ENCODE data around the gene ATP5F1B. TPM values are rescaled to one million over a fixed set of nuclear protein-coding genes. Genes with fewer than 3 reads are reported as not detected.

Gene ATP5F1B
- total RNA-seq, 1 donor from 2014 or later: 771 TPM

- intact Hi-C loops (cut with micrococcal nuclease): loop anchor here (1.0 to 10.0 kb wide), 8 partner anchors 10 to 609 kb away; partner anchors contain the start of genes IL23A, NAB2, NACA and PAN2
- H3K4me3 Mint-ChIP-seq: peak overlapping the region; percentile 99
- peak; percentile 92 for DNase-seq
- peak overlapping the region; percentile 93 for H3K27ac Mint-ChIP-seq
- peaks cover 66% of the 10 kb centered on the region for H3K4me1 Mint-ChIP-seq
- H3K9me3 Mint-ChIP-seq: no peaks in the 10 kb centered on the region
- H3K27me3 Mint-ChIP-seq: no peaks in the 10 kb centered on the region
- peaks cover 35% of the 10 kb centered on the region for H3K36me3 Mint-ChIP-seq (ENCODE audit: low read depth)
Measured at GRCh38 chr12:56635806-56636674, 9.7 kb downstream of the ATP5F1B start.

- Mint-ChIP-seq H3K36me3 (ENCODE audit: low read depth) (peaks cover 35% of the 10 kb centered on the region), H3K4me3 (peak overlapping the region; percentile 99), H3K27ac (peak overlapping the region; percentile 93), H3K27me3 (no peaks in the 10 kb centered on the region), H3K9me3 (no peaks in the 10 kb centered on the region), H3K4me1 (peaks cover 70% of the 10 kb centered on the region)
- peak; percentile 92 for DNase-seq
- intact Hi-C loops (cut with micrococcal nuclease): loop anchor here (5.0 to 10.0 kb wide), 5 partner anchors 300 to 610 kb away; partner anchors contain the start of genes IL23A, NAB2, PAN2 and RPL41
Measured at GRCh38 chr12:56634837-56635791, 10.7 kb downstream of the ATP5F1B start.

- Mint-ChIP-seq H3K9me3 (no peaks in the 10 kb centered on the region), H3K4me1 (peaks cover 70% of the 10 kb centered on the region), H3K36me3 (ENCODE audit: low read depth) (peaks cover 30% of the 10 kb centered on the region), H3K4me3 (peak overlapping the region; percentile 99), H3K27ac (peak overlapping the region; percentile 88), H3K27me3 (no peaks in the 10 kb centered on the region)
- DNase-seq: peak; percentile 76
- intact Hi-C loops (cut with micrococcal nuclease): loop anchor here (10.0 kb wide), 3 partner anchors 300 to 610 kb away; partner anchors contain the start of genes IL23A, PAN2 and ZBTB39
Measured at GRCh38 chr12:56634242-56634836, 11.4 kb downstream of the ATP5F1B start.

GRCh38 chr12:56633468-56634241 lies 12.1 kb downstream of the ATP5F1B start:
- no peaks in the 10 kb centered on the region for H3K27me3 Mint-ChIP-seq
- H3K4me1 Mint-ChIP-seq: peaks cover 69% of the 10 kb centered on the region
- peak overlapping the region; percentile 88 for H3K27ac Mint-ChIP-seq
- H3K4me3 Mint-ChIP-seq: peak overlapping the region; percentile 99
- DNase-seq: no peak
- intact Hi-C loops (cut with micrococcal nuclease): loop anchor here (10.0 kb wide), 3 partner anchors 299 to 611 kb away; partner anchors contain the start of genes IL23A, PAN2 and ZBTB39
- H3K9me3 Mint-ChIP-seq: no peaks in the 10 kb centered on the region
- peaks cover 28% of the 10 kb centered on the region for H3K36me3 Mint-ChIP-seq (ENCODE audit: low read depth)

GRCh38 chr12:56632701-56633467 lies 12.9 kb downstream of the ATP5F1B start:
- peak overlapping the region; percentile 65 for H3K27ac Mint-ChIP-seq
- H3K36me3 Mint-ChIP-seq (ENCODE audit: low read depth): peaks cover 25% of the 10 kb centered on the region
- peaks cover 73% of the 10 kb centered on the region for H3K4me1 Mint-ChIP-seq
- H3K4me3 Mint-ChIP-seq: peak overlapping the region; percentile 99
- intact Hi-C loops (cut with micrococcal nuclease): loop anchor here (10.0 kb wide), 3 partner anchors 298 to 612 kb away; partner anchors contain the start of genes IL23A, PAN2 and ZBTB39
- H3K9me3 Mint-ChIP-seq: no peaks in the 10 kb centered on the region
- no peak for DNase-seq
- no peaks in the 10 kb centered on the region for H3K27me3 Mint-ChIP-seq

GRCh38 chr12:56631790-56632700 lies 13.7 kb downstream of the ATP5F1B start:
- Mint-ChIP-seq H3K9me3 (no peaks in the 10 kb centered on the region), H3K27ac (peak overlapping the region; percentile 57), H3K4me3 (peak overlapping the region; percentile 99), H3K36me3 (ENCODE audit: low read depth) (peaks cover 19% of the 10 kb centered on the region), H3K27me3 (no peaks in the 10 kb centered on the region), H3K4me1 (peaks cover 66% of the 10 kb centered on the region)
- DNase-seq: peak; percentile 90
- intact Hi-C loops (cut with micrococcal nuclease): loop anchor here (2.0 to 10.0 kb wide), 4 partner anchors 297 to 703 kb away; partner anchors contain the start of genes IL23A, PAN2 and ZBTB39

- Mint-ChIP-seq H3K4me1 (peaks cover 66% of the 10 kb centered on the region), H3K36me3 (ENCODE audit: low read depth) (peaks cover 31% of the 10 kb centered on the region), H3K9me3 (no peaks in the 10 kb centered on the region), H3K27ac (peak within 1 kb of the TSS; percentile 97), H3K27me3 (no peaks in the 10 kb centered on the region), H3K4me3 (peak within 1 kb of the TSS; percentile 98)
- DNase-seq: peak; percentile 96
- intact Hi-C loops (cut with micrococcal nuclease): loop anchor here (2.0 to 10.0 kb wide), 4 partner anchors 295 to 701 kb away; partner anchors contain the start of genes IL23A, PAN2 and ZBTB39
Measured at GRCh38 chr12:56630180-56630632, 15.6 kb downstream of the ATP5F1B start, which contains the start of gene BAZ2A. BAZ2A (minus strand) TSS chr12:56630326; CDS start chr12:56617530, 12,796 bp downstream.

GRCh38 chr12:56629459-56630179 lies 16.2 kb downstream of the ATP5F1B start:
- peak overlapping the region; percentile 97 for H3K27ac Mint-ChIP-seq
- peaks cover 63% of the 10 kb centered on the region for H3K4me1 Mint-ChIP-seq
- H3K9me3 Mint-ChIP-seq: no peaks in the 10 kb centered on the region
- DNase-seq: peak; percentile 82
- peaks cover 31% of the 10 kb centered on the region for H3K36me3 Mint-ChIP-seq (ENCODE audit: low read depth)
- H3K27me3 Mint-ChIP-seq: no peaks in the 10 kb centered on the region
- intact Hi-C loops (cut with micrococcal nuclease): loop anchor here (2.0 to 10.0 kb wide), 5 partner anchors 109 to 701 kb away; partner anchors contain the start of genes IL23A, PAN2, RBMS2 and ZBTB39
- H3K4me3 Mint-ChIP-seq: peak overlapping the region; percentile 98

- peak; percentile 91 for DNase-seq
- Mint-ChIP-seq H3K27ac (peak overlapping the region; percentile 97), H3K27me3 (no peaks in the 10 kb centered on the region), H3K9me3 (no peaks in the 10 kb centered on the region), H3K36me3 (ENCODE audit: low read depth) (peaks cover 31% of the 10 kb centered on the region), H3K4me1 (peaks cover 62% of the 10 kb centered on the region), H3K4me3 (peak overlapping the region; percentile 98)
- intact Hi-C loops (cut with micrococcal nuclease): loop anchor here (2.0 kb wide), 1 partner anchor 108 kb away; the partner anchor contains the start of gene RBMS2
Measured at GRCh38 chr12:56628671-56629458, 16.9 kb downstream of the ATP5F1B start.

GRCh38 chr12:56626701-56627100 lies 19.1 kb downstream of the ATP5F1B start:
- H3K4me1 Mint-ChIP-seq: peaks cover 52% of the 10 kb centered on the region
- peak overlapping the region; percentile 37 for H3K27ac Mint-ChIP-seq
- H3K36me3 Mint-ChIP-seq (ENCODE audit: low read depth): peaks cover 40% of the 10 kb centered on the region
- no peaks in the 10 kb centered on the region for H3K27me3 Mint-ChIP-seq
- intact Hi-C loops (cut with micrococcal nuclease): no loop called here
- H3K9me3 Mint-ChIP-seq: no peaks in the 10 kb centered on the region
- no peak overlapping the region for H3K4me3 Mint-ChIP-seq
- DNase-seq: no peak
